Measurements from ENCODE around the gene KDM3A.
A peak's percentile ranks its signal among the peaks of the same experiment; 100 is the strongest.

The KDM3A gene

DNA sequence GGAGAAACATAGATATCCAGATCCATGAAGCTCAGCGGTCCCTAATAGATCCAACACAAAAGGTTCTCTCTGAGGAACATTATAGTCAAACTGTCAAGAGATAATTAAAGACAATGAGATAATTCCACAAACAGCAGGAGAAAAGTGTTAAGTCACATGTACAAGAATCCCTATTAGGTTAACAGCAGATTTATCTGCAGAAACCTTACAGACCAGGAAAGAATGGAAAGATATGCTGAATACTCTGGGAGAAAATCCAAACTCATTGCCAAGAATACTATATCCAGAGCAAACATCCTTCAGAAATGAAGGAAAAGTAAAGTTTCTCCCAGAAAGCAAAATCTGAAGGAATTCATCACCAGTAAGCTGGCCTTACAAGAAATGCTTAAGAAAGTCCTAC lies 10.8 kb upstream of the KDM3A start:
- DNase-seq, result no peak

DNA sequence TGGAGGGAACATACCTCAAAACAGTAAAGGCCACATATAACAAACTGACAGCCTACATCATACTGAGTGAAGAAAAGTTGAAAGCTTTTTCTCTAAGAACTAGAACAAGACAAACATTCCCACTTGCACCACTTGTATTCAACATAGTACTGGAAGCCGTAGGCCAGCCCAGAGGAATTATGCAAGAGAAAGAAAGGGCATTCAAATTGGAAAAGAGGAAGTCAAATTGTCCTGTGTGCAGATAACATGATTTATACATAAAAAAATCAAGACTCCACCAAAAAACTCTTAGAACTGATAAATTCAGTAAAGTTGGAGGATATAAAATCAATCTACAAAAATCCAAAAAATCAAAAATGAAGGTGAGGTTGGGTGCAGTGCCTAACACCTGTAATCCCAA lies 8.0 kb upstream of the KDM3A start:
- no peak for DNase-seq

DNA sequence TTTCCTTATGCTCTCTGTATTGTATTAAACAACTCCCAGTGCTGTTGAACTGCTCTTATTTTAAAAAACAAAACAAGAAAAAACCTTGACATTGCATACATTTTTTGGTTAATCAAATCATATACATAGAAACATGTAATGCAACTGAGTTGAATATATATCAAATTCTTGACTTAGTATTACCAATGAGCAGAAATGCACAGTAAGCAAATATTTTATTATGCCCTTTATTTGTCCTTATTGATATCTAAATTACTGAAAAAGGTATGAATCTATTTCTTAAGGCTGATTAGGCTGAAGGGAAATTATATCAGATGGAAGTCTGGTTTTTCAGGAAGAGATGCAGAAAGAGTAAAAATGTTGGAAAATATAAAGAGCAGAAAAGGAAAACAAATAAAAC lies 6.9 kb upstream of the KDM3A start:
- DNase-seq, result no peak

DNA sequence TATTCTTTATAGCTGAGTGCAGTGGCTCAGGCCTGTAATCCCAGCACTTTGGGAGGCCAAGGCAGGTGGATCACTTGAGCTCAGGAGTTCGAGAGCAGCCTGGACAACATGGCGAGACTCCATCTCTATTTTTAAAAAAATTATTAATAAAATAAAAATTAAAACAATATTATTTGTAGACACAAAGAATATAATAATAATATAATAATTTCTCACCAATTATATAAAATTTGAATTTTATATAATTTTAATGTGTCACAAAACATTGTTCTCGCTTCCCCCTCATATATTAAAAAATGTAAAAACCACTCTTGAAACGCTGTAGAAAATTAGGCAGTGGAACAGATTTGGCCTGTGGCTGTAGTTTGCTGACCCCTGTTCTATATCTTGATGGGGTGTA lies 5.6 kb upstream of the KDM3A start:
- no peak for DNase-seq

DNA sequence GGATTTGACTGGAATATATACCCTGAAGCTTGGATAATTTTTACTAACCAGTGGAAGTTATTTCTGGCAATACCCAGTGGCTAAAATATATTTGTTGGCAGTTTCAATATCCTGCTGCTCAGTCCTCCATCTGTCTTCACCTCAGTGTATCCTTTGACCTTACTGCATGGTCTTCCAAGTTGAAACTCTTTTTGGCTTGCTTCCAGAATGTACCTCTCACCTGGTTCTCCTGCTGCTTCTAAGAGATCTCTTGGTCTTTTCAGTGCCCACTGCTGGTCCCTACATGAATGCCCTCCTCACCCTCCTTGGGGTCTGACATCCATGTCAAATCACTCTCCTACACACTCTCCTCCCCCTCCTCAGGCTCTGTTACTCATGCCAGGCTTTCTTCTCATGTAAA lies 4.8 kb upstream of the KDM3A start:
- no peak for DNase-seq

DNA sequence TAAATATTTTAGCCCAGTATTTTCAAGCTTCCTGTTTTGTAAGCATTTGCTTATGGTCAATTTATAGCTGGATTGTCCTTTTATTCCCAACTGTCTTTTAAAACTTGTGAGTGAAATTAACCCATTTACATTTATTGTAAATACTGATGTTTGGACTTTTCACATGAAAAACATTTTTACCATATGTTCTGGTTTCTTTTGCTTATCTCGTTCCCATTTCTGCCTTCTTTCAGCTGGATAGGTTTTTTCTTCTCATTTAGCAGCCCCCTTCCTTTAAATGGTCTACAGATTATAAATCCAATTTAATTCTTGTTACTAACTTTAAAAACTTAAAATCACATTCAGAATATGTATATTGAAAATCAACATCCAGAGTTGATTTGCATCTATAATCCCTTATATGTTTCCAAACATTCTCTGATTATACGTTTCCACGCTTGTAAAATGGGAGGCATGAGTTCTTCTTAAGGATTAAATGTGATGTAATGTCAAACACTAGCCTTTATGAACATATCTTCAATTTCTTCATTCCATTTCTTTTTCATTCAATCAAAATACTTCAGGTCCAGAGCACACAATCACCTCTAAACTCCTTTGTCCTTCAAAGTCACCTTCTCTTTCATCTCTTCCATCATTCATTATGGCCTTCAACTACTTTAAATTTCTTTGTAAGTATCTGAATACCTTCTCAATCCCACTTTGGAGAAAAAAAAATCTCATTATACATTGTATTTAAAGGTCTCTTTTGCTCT lies 1.1 kb upstream of the KDM3A start:
- DNase-seq, result no peak

DNA sequence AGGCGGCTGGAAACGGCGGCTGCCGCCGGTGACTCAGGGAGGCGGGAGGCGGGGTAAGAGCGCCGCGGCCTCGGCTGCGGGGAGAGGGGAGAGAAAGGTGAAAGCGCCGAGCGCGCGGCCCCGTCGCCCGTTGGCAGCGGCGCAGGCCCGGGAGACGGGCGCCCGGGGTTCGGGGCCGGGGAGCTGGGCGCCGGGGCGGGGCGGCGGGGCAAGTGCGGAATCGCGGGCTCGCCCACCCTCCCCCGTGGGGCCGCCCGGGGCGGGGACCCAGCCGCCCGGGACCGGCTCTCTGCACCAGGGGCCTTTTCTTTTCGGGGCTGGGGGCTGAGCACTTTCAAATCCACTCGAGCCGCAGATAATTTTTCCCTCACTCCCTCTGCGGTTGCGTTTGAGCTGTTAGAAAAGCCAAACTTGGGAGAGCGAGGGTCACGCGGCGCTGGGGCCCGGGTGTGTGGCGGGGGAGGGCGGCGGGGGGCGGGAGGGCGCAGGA lies 266 bp downstream of the KDM3A start:
- peak in 2 of 58 donors; percentile 53 for DNase-seq

DNA sequence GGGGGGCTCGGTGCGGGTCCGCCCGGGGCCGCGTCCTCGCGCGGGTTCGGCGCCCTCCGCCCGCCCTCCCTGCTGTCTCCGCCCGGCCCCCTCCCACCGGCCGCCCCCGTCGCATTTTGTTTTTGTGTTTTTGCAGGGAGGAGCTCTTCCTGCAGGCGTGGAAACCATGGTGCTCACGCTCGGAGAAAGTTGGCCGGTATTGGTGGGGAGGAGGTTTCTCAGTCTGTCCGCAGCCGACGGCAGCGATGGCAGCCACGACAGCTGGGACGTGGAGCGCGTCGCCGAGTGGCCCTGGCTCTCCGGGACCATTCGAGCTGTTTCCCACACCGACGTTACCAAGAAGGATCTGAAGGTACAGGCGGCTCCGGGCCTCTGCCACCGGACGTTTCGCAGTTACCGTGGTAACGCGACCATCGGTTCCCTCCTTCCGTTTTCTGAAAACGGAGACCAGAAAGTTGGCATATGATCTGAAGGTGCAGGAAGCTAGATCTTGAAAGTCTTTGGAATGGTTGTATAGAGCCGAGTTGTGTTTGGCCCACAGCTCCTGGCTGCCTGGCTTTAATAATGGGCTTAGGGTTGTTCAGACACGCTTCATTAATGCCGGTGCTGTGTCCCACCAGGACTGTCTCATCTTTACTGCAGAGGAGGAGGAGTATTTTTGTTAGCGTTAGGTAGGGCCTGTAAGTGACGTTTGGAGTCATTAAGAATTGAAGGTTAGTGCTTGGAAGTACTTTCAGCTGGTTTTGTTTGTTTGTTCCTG lies 891 bp downstream of the KDM3A start:
- DNase-seq, result peak in 45 of 58 donors; percentile 7 to 73 (median 44)

DNA sequence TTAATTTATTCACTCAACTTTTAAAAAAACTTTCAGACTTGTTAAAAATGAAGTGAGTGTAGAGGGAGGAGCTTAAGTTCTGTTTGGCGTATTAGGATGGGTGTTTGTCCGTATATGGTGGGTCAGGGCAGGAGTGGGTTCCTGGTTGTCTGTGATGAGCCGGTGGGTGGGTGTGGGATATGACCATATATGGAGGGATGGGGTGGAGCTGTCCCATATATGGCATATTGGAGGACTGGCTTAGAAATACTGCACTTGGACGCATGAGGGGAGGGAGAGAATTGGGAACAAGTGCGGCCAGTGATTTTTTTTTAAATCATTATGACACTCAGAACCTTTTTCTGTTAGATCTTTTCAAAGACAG lies 1.5 kb downstream of the KDM3A start:
- DNase-seq, result peak in 55 of 58 donors; percentile 8 to 86 (median 62)

DNA sequence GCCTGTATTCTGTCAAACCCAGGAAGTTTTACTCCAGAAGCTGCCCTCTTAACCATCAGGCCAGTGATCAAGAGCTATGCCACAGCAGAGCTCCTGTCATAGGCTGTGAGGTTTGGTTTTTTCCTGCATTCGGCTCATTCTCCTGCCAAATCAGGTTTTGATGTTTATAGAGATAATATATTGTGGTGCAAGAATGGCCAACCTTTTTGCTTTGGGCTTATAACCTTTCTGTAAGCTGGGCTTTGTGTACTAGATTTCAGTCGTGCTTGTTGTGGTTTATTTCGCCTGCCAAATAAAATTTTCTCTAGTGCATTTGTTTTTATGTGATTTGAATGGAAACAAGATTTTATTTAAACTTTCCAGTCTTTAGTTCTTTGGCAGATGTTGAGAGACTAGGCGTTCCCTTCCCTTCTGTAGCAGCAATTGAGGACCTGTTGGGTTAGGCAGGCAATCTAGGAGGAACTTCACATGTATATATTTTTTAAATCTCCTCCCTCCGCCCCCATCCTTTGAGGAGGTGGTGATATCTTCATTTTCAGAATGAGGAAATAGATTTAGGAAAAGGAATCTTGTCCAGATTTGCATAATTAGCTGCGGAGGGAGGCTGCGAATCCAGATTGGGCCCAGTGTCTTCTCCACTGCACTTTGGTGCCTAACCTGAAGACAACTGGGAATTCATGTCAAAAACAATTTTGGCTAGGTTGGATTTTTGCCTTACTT lies 2.6 kb downstream of the KDM3A start:
- peak in 1 of 58 donors; percentile 16 for DNase-seq

DNA sequence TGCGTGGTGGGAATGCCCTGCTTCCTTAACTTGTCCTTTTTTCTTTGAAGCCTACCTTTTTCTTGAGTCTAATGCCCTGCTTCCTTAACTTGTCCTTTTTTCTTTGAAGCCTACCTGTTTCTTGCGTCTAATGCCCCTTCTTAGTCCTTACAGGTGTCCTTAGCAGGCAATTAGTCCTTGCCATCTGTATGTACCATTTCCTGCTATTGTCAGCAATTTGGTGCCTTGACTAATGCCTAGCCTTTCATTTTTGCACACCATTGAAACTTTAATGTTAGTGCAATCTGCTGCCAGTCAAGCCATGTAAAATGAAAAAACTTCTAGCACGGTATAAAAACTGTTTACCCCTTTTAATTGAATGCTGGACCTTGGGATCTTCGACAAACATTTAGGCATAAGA lies 4.3 kb downstream of the KDM3A start:
- no peak for DNase-seq

DNA sequence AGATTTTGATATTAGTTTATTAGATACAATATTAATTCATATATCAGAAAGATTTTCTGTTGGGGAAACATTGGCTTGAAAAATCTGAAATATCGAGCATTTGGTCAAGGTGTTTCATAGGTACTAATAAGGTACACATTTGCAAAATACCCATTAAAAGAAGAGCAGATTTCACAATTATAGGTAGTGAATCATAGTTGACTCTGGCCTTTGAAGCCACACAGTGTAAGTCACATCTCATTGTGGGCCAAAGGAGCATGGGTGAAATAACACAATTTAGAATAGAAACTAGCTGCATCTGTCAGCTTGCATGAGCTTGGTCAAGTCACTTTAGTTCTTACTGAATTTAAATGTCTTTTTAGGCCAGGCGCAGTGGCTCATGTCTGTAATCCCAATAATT lies 4.9 kb downstream of the KDM3A start:
- DNase-seq, result no peak

DNA sequence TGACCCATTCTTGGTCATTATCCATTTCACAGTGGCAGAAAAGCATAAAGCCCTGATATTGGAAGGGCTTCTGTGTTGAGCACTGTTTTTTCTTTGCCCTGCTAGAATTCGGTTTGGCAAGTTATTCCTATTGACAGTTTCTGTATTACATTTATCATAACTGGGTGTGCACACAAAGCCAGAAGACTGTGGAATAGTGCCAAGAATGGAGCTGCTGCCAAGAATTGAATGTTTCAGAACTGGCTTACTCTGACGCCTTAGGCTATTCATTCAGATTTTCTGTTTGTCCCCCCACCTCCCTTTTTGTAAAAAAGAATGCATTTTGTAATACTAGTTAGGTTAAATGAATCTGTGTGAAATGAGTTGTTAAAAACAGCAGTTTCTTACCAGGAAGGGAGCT lies 12.7 kb downstream of the KDM3A start:
- peak in 27 of 58 donors; percentile 1 to 54 (median 13) for DNase-seq

DNA sequence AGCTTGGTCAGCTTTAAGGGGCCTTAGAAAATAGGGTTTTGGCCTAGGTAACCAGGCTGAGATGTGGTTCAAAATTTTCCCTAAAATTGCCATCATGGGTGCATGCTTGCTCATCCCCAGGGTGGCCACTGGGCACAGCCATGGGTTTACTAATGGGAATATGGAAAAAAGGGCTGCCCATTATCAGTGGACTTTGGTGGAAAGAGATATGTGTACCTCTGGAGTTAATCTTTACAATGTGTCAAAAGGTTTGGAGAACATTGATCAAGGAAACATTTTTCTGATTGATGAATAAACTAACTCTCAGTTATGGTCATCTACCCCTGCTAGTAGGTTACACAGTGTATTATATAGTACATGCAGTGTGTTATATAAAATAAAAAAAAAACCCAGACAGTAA lies 13.1 kb downstream of the KDM3A start:
- no peak for DNase-seq

DNA sequence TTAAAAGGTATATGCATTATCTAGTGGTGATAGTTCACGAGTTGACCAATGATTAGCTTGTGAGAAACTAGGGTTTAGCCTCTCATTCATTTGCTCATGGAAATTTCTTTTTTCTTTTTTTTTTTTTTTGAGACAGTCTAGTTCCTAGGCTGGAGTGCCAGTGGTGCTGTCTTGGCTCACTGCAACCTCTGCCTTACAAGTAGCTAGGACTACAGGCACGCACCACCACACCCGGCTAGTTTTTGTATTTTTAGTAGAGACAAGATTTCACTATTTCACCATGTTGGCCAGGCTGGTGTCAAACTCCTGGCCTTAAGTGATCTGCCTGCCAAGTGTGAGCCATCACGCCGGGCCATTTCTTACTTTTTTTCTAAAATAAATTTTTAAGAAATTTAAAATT lies 14.0 kb downstream of the KDM3A start:
- DNase-seq, result no peak

DNA sequence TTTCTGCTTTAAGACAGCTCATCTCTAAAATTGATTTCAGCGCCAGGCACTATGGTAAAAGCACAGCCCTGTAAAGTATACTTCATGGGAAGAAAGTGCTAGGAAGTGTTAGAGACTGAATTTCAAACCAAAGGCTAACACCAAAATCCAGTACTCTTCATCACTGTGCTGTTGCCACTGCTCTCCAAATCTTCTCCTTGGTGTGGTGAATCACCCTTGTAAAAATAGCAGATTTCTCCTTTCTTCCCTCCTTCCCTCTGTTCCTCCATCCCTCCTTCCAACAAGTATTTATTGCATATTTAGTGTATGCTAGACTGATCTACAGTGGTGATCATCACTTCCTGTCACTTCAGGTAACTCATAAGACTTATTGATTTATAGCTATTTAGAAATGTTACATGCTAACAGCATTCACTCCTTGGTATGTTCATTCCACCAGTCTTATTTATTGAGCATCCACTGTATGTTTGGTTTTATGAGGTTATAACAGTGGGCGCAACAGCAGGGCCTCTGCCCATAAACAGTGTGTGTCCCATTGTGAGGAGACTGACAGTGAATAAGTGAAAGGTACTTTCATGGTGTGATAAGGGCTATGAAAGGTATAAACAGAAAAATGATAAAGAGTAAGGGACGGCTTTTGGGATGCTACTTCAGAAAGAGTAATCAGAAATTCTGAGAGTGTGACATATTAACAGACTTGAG lies 20.0 kb downstream of the KDM3A start:
- no peak for DNase-seq

DNA sequence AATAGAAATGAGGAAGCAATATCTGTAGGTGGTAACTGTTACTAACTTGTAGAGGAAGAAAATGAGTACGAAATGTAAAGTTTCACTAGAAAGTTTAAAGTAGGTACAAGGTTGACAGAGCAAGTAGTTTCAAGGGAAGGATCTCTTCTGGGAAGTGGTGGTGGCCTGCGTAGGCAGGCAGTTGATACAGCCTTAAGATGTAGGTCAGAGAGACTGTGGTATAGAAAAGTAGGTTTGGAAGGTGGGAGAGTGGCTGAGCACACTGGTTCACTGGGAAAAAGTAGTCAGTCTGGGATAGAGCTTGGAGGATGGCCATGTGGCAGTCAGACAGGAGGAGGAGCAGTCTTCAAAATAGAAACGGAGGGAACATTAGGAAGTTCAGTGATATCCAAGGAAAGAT lies 23.5 kb downstream of the KDM3A start:
- DNase-seq, result peak in 1 of 58 donors; percentile 1

DNA sequence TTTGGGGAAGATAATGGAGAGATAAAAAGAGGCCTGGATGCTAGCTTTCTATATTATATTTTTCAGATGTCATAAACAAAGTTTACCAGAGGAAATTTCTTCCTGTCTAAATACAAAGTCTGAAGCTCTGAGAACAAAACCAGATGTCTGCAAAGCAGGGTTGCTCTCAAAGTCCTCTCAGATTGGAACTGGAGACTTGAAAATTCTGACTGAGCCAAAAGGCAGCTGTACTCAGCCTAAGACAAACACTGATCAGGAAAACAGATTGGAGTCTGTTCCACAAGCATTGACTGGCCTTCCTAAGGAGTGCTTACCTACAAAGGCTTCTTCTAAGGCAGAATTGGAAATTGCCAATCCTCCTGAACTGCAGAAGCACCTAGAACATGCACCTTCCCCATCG lies 25.1 kb downstream of the KDM3A start:
- DNase-seq, result no peak

DNA sequence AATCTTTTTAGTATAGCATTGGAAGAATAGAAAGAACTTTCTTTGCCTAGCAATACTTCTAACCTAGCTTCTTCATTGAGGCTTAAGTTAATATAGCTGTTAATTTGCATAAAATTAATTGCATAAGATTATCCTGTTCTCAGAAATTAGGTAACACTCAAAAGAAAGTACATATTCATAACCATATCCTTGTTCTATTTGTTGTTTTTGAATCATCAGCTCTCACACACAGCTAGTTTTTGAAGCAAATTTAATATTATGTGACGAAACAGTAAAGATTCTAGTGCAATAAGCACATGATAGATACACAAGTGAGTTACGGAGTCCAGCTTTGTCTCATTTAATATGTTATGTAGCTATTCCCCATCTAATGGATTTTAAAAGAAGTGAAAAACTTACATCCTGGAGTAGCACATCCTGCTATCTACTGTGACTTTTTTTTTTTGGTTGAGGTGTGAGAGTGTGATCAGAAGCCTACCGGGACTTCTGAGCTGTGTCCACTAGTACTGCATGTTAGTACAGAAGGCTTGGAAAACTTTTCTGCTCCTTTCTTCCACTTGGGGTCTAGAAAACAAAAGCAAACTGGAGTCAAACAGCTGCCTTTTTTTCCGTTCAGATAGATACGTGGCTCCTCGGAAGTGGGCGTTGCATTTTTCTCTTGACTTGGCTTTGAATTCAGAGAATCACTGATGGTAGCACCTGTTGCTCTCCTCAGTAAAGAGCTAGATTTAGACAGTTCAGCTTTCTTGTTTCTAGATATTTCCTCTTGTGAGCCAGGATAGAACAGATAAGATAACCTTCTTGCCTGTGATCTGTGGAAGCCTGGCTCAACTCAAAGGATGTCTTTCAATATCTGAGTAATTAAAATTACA lies 27.2 kb downstream of the KDM3A start:
- no peak for DNase-seq

DNA sequence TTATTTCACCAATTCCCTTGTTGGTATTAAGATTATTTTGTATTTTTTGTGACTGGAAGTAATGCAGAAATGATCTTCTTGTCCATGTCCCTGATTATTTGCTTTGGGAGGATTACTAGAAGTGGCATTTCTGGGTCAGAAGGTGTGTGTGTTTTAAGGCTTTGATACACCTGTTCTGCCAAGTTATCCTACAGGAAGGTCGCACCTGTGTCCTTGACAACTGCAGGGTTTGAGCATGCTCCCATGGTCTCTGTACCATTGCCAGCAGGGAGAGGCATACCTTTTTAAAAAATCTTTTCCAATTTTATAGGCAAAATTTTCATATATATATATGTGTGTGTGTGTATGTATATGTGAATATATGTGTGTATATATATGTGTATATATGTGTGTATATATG lies 29.7 kb downstream of the KDM3A start:
- no peak for DNase-seq

DNA sequence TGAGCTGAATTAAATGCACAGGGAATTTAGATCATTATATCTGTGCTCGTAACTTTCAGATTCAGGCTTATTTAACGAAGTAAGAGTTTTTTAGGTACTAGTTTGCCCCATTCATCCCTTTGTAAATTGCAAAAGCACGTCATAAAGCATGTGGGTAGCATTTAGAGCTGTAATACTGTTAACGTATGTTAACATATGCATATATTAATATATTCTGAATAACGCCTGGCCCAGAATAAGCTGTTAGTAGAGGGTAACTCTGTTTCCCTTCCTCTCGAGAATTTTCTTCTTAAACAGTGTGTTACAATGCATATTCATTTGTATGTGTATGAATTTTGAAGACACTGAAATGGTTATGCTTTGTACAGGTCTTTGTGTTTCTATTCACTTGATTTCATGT lies 30.5 kb downstream of the KDM3A start:
- no peak for DNase-seq
